Measurements from ENCODE around the gene KLHL29.

- TF ChIP-seq CTCF (IDR thresholded peaks at IDR 0.05) (no peak; the same call in 1 of the 2 replicates), TCF7L2 (IDR thresholded peaks at IDR 0.05; ENCODE audit: low read depth, low read length) (no peak)
Observed at GRCh38 chr2:23414871-23415270, 29.9 kb downstream of the KLHL29 start.

Data from Panc1 (cell line).